HepG2 (cell line): ENCODE results near the gene SERPIND1. TPM values are rescaled to one million over a fixed set of nuclear protein-coding genes. Genes with fewer than 3 reads are reported as not detected.

Experiments
- JUN ChIP-seq: sonication (generic); formaldehyde crosslinking; IDR thresholded peaks from 2 replicates; pipeline ENCODE4 v1.4.0; 2020; ENCODE audit warnings: mild to moderate bottlenecking, missing genetic modification reagents
- KAT8 ChIP-seq: IDR thresholded peaks from 2 replicates; pipeline ENCODE4 v1.6.1; 2016; ENCODE audit warnings: missing genetic modification reagents, missing compliant biosample characterization
- MLLT10 ChIP-seq: sonication (generic); formaldehyde crosslinking; IDR thresholded peaks from 2 replicates; pipeline ENCODE4 v1.4.0; 2020; ENCODE audit warnings: missing genetic modification reagents
- ONECUT2 ChIP-seq: sonication (generic); formaldehyde crosslinking; IDR thresholded peaks from 2 replicates; pipeline ENCODE4 v1.4.0; 2020; ENCODE audit warnings: missing genetic modification reagents
- ZC3H4 ChIP-seq: sonication (generic); formaldehyde crosslinking; IDR thresholded peaks from 2 replicates; pipeline ENCODE4 v1.4.0; 2020; ENCODE audit warnings: missing genetic modification reagents, borderline replicate concordance
- ZFP62 ChIP-seq: sonication (generic); formaldehyde crosslinking; IDR thresholded peaks from 2 replicates; pipeline ENCODE4 v1.4.0; 2020; ENCODE audit warnings: missing genetic modification reagents
- ZMYM3 ChIP-seq: sonication (generic); formaldehyde crosslinking; IDR thresholded peaks from 2 replicates; pipeline ENCODE4 v1.5.1; 2020; ENCODE audit warnings: mild to moderate bottlenecking, missing genetic modification reagents
- ZNF20 ChIP-seq: sonication (generic); formaldehyde crosslinking; IDR thresholded peaks from 2 replicates; pipeline ENCODE4 v1.4.0; 2020; ENCODE audit warnings: mild to moderate bottlenecking, moderate library complexity, missing genetic modification reagents
- ZNF207 ChIP-seq: fragments of 450-650 bp; IDR thresholded peaks from 2 replicates; pipeline ENCODE4 v1.6.1; 2016; ENCODE audit warnings: antibody characterized with exemption, borderline replicate concordance
- ZNF317 ChIP-seq: sonication (generic); formaldehyde crosslinking; IDR thresholded peaks from 2 replicates; pipeline ENCODE4 v1.5.0; 2020; ENCODE audit warnings: mild to moderate bottlenecking, missing genetic modification reagents
- ZNF652 ChIP-seq: IDR thresholded peaks from 2 replicates; pipeline ENCODE4 v1.6.1; 2016; ENCODE audit warnings: low read depth, borderline replicate concordance
- ZNF773 ChIP-seq: sonication (generic); formaldehyde crosslinking; IDR thresholded peaks from 2 replicates; pipeline ENCODE4 v1.4.0; 2020; ENCODE audit warnings: missing genetic modification reagents, borderline replicate concordance
- polyA plus RNA-seq, 8 experiments: library from polyadenylated mRNA; depleted of rRNA in 3 of 8; stranded (reverse) in 7 of 8; unstranded in 1 of 8; fragments of >200 nt; fragmentation: Illumina TruSeq in 4 of 8; extraction: Trizol in 4 of 8; gene quantifications; 2 replicates each; pipeline versions ENCODE4 v1.2.1 to v1.2.3, GENCODE V29; 2011 to 2016; ENCODE audit warnings: low read depth in 4 of 8, missing spikeins in 1 of 8, mixed read lengths in 1 of 8; ENCODE audit not compliant: insufficient read depth in 1 of 8
- total RNA-seq, 5 experiments: library from RNA; depleted of rRNA; stranded (reverse); fragments of >200 nt; fragmentation: Illumina TruSeq; extraction: Trizol; gene quantifications; 2 replicates each; pipeline ENCODE4 v1.2.3, GENCODE V29; 2016; ENCODE audit warnings: low read depth in 1 of 5
- TF ChIP-seq, protein P1 (sequence below): IDR thresholded peaks from 2 replicates; pipeline ENCODE4 v1.6.1; 2016; ENCODE audit warnings: low read depth, missing genetic modification reagents, missing compliant biosample characterization
- TF ChIP-seq, protein P2 (sequence below): IDR thresholded peaks from 2 replicates; pipeline ENCODE4 v1.6.1; 2012; ENCODE audit warnings: low read length, improper control_type of control experiment
- TF ChIP-seq, protein P3 (sequence below): sonication (generic); formaldehyde crosslinking; IDR thresholded peaks from 2 replicates; pipeline ENCODE4 v1.4.0; 2020; ENCODE audit warnings: missing genetic modification reagents
- TF ChIP-seq, protein P4 (sequence below): sonication (generic); formaldehyde crosslinking; conservative IDR thresholded peaks from 2 replicates; pipeline ENCODE4 v1.8.0; 2022; ENCODE audit warnings: mild to moderate bottlenecking, moderate library complexity, missing genetic modification reagents
- TF ChIP-seq, protein P5 (sequence below): sonication (generic); formaldehyde crosslinking; IDR thresholded peaks from 2 replicates; pipeline ENCODE4 v1.8.0; 2022; ENCODE audit warnings: missing genetic modification reagents, mild to moderate bottlenecking, inconsistent platforms, borderline replicate concordance

Gene SERPIND1
- total and polyA plus RNA-seq, 2 of the 13 experiments (the other 11 are each of a cell fraction or from before 2014, with no cell fraction given), result 111 to 350 TPM

DNA sequence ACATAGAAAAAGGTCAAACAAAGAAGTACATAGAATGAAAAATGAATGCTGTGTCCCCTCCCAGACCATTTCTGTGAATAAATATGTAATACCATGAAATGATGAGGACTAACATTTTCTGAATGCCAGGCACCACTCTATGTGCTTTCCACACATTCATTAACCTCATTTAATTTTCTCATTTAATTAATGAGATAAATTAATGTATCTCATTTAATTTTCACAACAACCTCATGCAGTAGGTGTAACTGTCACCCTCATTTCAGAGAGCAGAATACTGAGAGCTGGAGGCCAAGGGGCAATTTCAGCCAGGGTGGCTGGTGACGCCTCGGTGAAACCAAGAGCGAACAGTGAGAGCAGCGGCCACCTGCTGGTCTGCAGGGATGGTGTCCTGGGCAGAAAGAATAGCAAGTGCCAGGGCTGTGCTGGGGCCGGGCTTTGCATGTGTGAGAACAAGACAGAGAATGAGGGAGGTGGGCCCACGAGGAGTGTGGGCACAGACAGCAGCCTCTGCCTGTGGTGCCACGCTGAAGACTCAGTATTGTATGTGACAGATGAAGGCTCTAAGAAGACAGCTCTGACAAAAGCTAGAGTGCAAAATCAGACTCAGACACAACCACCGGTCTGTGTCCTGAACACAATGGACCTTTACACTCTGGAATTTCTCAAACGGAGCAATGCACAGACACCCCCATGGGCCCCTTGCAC is 1.8 kb upstream of the SERPIND1 start (continued):
- TF ChIP-seq, protein P1, sequence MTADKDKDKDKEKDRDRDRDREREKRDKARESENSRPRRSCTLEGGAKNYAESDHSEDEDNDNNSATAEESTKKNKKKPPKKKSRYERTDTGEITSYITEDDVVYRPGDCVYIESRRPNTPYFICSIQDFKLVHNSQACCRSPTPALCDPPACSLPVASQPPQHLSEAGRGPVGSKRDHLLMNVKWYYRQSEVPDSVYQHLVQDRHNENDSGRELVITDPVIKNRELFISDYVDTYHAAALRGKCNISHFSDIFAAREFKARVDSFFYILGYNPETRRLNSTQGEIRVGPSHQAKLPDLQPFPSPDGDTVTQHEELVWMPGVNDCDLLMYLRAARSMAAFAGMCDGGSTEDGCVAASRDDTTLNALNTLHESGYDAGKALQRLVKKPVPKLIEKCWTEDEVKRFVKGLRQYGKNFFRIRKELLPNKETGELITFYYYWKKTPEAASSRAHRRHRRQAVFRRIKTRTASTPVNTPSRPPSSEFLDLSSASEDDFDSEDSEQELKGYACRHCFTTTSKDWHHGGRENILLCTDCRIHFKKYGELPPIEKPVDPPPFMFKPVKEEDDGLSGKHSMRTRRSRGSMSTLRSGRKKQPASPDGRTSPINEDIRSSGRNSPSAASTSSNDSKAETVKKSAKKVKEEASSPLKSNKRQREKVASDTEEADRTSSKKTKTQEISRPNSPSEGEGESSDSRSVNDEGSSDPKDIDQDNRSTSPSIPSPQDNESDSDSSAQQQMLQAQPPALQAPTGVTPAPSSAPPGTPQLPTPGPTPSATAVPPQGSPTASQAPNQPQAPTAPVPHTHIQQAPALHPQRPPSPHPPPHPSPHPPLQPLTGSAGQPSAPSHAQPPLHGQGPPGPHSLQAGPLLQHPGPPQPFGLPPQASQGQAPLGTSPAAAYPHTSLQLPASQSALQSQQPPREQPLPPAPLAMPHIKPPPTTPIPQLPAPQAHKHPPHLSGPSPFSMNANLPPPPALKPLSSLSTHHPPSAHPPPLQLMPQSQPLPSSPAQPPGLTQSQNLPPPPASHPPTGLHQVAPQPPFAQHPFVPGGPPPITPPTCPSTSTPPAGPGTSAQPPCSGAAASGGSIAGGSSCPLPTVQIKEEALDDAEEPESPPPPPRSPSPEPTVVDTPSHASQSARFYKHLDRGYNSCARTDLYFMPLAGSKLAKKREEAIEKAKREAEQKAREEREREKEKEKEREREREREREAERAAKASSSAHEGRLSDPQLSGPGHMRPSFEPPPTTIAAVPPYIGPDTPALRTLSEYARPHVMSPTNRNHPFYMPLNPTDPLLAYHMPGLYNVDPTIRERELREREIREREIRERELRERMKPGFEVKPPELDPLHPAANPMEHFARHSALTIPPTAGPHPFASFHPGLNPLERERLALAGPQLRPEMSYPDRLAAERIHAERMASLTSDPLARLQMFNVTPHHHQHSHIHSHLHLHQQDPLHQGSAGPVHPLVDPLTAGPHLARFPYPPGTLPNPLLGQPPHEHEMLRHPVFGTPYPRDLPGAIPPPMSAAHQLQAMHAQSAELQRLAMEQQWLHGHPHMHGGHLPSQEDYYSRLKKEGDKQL, result no peak
- TF ChIP-seq MLLT10 (CRISPR knock-in tag) (no peak), JUN (no peak), ZNF317 (no peak), KAT8 (peak; percentile 61), ZNF773 (no peak), ZMYM3 (peak; percentile 74), ONECUT2 (CRISPR knock-in tag) (no peak), ZC3H4 (CRISPR knock-in tag) (no peak), ZNF652 (CRISPR knock-in tag) (no peak), ZNF20 (CRISPR knock-in tag) (no peak), ZFP62 (CRISPR knock-in tag) (no peak), ZNF207 (no peak)
- TF ChIP-seq, protein P2, sequence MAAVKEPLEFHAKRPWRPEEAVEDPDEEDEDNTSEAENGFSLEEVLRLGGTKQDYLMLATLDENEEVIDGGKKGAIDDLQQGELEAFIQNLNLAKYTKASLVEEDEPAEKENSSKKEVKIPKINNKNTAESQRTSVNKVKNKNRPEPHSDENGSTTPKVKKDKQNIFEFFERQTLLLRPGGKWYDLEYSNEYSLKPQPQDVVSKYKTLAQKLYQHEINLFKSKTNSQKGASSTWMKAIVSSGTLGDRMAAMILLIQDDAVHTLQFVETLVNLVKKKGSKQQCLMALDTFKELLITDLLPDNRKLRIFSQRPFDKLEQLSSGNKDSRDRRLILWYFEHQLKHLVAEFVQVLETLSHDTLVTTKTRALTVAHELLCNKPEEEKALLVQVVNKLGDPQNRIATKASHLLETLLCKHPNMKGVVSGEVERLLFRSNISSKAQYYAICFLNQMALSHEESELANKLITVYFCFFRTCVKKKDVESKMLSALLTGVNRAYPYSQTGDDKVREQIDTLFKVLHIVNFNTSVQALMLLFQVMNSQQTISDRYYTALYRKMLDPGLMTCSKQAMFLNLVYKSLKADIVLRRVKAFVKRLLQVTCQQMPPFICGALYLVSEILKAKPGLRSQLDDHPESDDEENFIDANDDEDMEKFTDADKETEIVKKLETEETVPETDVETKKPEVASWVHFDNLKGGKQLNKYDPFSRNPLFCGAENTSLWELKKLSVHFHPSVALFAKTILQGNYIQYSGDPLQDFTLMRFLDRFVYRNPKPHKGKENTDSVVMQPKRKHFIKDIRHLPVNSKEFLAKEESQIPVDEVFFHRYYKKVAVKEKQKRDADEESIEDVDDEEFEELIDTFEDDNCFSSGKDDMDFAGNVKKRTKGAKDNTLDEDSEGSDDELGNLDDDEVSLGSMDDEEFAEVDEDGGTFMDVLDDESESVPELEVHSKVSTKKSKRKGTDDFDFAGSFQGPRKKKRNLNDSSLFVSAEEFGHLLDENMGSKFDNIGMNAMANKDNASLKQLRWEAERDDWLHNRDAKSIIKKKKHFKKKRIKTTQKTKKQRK, result no peak
- TF ChIP-seq, protein P3, sequence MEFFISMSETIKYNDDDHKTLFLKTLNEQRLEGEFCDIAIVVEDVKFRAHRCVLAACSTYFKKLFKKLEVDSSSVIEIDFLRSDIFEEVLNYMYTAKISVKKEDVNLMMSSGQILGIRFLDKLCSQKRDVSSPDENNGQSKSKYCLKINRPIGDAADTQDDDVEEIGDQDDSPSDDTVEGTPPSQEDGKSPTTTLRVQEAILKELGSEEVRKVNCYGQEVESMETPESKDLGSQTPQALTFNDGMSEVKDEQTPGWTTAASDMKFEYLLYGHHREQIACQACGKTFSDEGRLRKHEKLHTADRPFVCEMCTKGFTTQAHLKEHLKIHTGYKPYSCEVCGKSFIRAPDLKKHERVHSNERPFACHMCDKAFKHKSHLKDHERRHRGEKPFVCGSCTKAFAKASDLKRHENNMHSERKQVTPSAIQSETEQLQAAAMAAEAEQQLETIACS (CRISPR knock-in tag), result no peak
- TF ChIP-seq, protein P4, sequence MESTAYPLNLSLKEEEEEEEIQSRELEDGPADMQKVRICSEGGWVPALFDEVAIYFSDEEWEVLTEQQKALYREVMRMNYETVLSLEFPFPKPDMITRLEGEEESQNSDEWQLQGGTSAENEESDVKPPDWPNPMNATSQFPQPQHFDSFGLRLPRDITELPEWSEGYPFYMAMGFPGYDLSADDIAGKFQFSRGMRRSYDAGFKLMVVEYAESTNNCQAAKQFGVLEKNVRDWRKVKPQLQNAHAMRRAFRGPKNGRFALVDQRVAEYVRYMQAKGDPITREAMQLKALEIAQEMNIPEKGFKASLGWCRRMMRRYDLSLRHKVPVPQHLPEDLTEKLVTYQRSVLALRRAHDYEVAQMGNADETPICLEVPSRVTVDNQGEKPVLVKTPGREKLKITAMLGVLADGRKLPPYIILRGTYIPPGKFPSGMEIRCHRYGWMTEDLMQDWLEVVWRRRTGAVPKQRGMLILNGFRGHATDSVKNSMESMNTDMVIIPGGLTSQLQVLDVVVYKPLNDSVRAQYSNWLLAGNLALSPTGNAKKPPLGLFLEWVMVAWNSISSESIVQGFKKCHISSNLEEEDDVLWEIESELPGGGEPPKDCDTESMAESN, result no peak
- TF ChIP-seq, protein P5, sequence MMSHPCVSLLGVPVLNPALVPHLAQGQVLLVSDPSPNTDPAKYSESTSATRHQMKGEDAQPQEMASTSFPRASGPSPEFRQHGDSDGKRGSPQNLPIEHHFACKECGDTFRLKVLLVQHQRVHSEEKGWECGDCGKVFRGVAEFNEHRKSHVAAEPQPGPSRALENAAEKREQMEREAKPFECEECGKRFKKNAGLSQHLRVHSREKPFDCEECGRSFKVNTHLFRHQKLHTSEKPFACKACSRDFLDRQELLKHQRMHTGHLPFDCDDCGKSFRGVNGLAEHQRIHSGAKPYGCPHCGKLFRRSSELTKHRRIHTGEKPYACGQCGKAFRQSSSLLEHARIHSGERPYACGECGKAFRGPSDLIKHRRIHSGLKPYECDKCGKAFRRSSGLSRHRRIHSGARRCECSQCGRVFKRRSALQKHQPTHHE (CRISPR knock-in tag), result no peak
